Measurements from ENCODE around the gene MAP4K5. TPM values are rescaled to one million over a fixed set of nuclear protein-coding genes. Genes with fewer than 3 reads are reported as not detected.

Gene MAP4K5
- total and polyA plus RNA-seq, 2 of the 13 experiments (the other 11 are each of a cell fraction or from before 2014, with no cell fraction given): 12.7 to 23.9 TPM

GRCh38 chr14:50462111-50462510 is 70.3 kb downstream of the MAP4K5 start:
- no peaks in the 10 kb centered on the region for H4K20me1 ChIP-seq (ENCODE audit: insufficient read depth, low read length)
- no TSS peak for BruUV-seq (replicated peaks)
- TF ChIP-seq ZFP36 (IDR thresholded peaks at IDR 0.05; ENCODE audit: borderline replicate concordance, low read depth, low read length, partially characterized antibody) (no peak), GFI1 (CRISPR knock-in tag; IDR thresholded peaks at IDR 0.05; ENCODE audit: borderline replicate concordance) (no peak), KDM3A (CRISPR knock-in tag; IDR thresholded peaks at IDR 0.05; ENCODE audit: low read depth) (no peak), ZC3H4 (CRISPR knock-in tag; IDR thresholded peaks at IDR 0.05; ENCODE audit: borderline replicate concordance) (no peak), ZNF260 (CRISPR knock-in tag; IDR thresholded peaks at IDR 0.05; ENCODE audit: borderline replicate concordance, low read depth) (no peak)
- TF ChIP-seq, protein P1, sequence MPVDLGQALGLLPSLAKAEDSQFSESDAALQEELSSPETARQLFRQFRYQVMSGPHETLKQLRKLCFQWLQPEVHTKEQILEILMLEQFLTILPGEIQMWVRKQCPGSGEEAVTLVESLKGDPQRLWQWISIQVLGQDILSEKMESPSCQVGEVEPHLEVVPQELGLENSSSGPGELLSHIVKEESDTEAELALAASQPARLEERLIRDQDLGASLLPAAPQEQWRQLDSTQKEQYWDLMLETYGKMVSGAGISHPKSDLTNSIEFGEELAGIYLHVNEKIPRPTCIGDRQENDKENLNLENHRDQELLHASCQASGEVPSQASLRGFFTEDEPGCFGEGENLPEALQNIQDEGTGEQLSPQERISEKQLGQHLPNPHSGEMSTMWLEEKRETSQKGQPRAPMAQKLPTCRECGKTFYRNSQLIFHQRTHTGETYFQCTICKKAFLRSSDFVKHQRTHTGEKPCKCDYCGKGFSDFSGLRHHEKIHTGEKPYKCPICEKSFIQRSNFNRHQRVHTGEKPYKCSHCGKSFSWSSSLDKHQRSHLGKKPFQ (CRISPR knock-in tag; IDR thresholded peaks at IDR 0.05; ENCODE audit: insufficient replicate concordance): no peak
- TF ChIP-seq, protein P2, sequence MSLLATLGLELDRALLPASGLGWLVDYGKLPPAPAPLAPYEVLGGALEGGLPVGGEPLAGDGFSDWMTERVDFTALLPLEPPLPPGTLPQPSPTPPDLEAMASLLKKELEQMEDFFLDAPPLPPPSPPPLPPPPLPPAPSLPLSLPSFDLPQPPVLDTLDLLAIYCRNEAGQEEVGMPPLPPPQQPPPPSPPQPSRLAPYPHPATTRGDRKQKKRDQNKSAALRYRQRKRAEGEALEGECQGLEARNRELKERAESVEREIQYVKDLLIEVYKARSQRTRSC (CRISPR knock-in tag; IDR thresholded peaks at IDR 0.05; ENCODE audit: low read depth): no peak
- DNase-seq (ENCODE audit: low spot score): no peak
- no peak overlapping the region for H3K4me2 ChIP-seq (ENCODE audit: low read depth, low read length)
- WGBS (ENCODE audit: low lambda C conversion rate): 97% methylated on average over 2 of the region's 2 CpGs
- no peak for FAIRE-seq
- in situ Hi-C loops (cut with HindIII; ENCODE audit: extremely low pct_ligation_motif_present, low pct_unique_long_range_greater_than_20kb) (no loop called here), intact Hi-C loops (cut with micrococcal nuclease; ENCODE audit: unreplicated experiment) (no loop called here)
- POLR2A ChIA-PET: no interaction called here
- CTCF ChIA-PET (ENCODE audit: low intra/inter-chr PET ratio, low total read pairs): no interaction called here
- H2AFZ ChIP-seq (ENCODE audit: low read length): no peak overlapping the region
- ATAC-seq: no peak
- no peaks in the 10 kb centered on the region for H3K4me1 ChIP-seq (ENCODE audit: insufficient read depth, low read length)
- no peaks in the 10 kb centered on the region for H3K79me2 ChIP-seq (ENCODE audit: insufficient read depth, low read length)
- H3K9me3 ChIP-seq (ENCODE audit: low read length): no peaks in the 10 kb centered on the region
- H3K4me3 ChIP-seq (replicated peaks in 1 of 3; ENCODE audit: insufficient read depth in 1 of 3, low read depth in 2 of 3, low read length in 3 of 3): no peak overlapping the region
- H3K27me3 ChIP-seq (ENCODE audit: control insufficient read depth in 1 of 2, insufficient read depth in 2 of 2, low read length in 2 of 2): no peaks in the 10 kb centered on the region
- H3K27ac ChIP-seq (ENCODE audit: extremely low read length, insufficient read depth, low read length): no peak overlapping the region
- H3K9ac ChIP-seq (ENCODE audit: insufficient read depth, low read depth, low read length): no peak overlapping the region
- H3K36me3 ChIP-seq (replicated peaks in 1 of 2; ENCODE audit: control insufficient read depth in 1 of 2, insufficient read depth in 2 of 2, low read length in 2 of 2): peaks cover 0 to 24% of the 10 kb centered on the region in 2 experiments
